ENCODE measurements around the gene ETV5. TPM values are rescaled to one million over a fixed set of nuclear protein-coding genes. Genes with fewer than 3 reads are reported as not detected.

Gene ETV5
- polyA plus RNA-seq, 1 experiment = 24.1 TPM

- Histone ChIP-seq H3K27me3 (ENCODE audit: control insufficient read depth, insufficient read depth, low read length) (no peaks in the 10 kb centered on the region), H3K4me3 (ENCODE audit: low read depth, low read length) (no peak overlapping the region), H3K36me3 (ENCODE audit: control insufficient read depth, insufficient read depth, low read length) (peaks cover 2% of the 10 kb centered on the region; the same call in 1 of the 2 replicates)
- ChIA-PET CTCF (no interaction called here), POLR2A (no interaction called here)
- DNase-seq (ENCODE audit: low read depth) = no peak
- TF ChIP-seq CTCF (IDR thresholded peaks at IDR 0.05; ENCODE audit: insufficient read depth, low read depth, low read length) = no peak
These were observed 3.3 kb downstream of the ETV5 start for GRCh38 chr3:186105543-186105942.

- no peak overlapping the region for H3K4me3 ChIP-seq (ENCODE audit: low read depth, low read length)
- ChIA-PET CTCF (interaction anchor here (0.6 kb wide), 1 partner anchor 1804 kb away, joined by 3 read pairs; no protein-coding TSS in a partner anchor), POLR2A (no interaction called here)
- H3K36me3 ChIP-seq (ENCODE audit: control insufficient read depth, insufficient read depth, low read length) = peaks cover 2% of the 10 kb centered on the region; the same call in 1 of the 2 replicates
- no peaks in the 10 kb centered on the region for H3K27me3 ChIP-seq (ENCODE audit: control insufficient read depth, insufficient read depth, low read length)
- no peak for DNase-seq (ENCODE audit: low read depth)
- TF ChIP-seq CTCF (IDR thresholded peaks at IDR 0.05; ENCODE audit: insufficient read depth, low read depth, low read length) = no peak
These were observed 6.2 kb downstream of the ETV5 start for GRCh38 chr3:186102687-186103086.

- POLR2A ChIA-PET = no interaction called here
- H3K4me3 ChIP-seq (ENCODE audit: low read depth, low read length) = no peak overlapping the region
- peaks cover 3% of the 10 kb centered on the region; the same call in 1 of the 2 replicates for H3K36me3 ChIP-seq (ENCODE audit: control insufficient read depth, insufficient read depth, low read length)
- TF ChIP-seq CTCF (IDR thresholded peaks at IDR 0.05; ENCODE audit: insufficient read depth, low read depth, low read length) = no peak
- DNase-seq (ENCODE audit: low read depth) = no peak
- H3K27me3 ChIP-seq (ENCODE audit: control insufficient read depth, insufficient read depth, low read length) = no peaks in the 10 kb centered on the region
- CTCF ChIA-PET = no interaction called here
These were observed 8.5 kb downstream of the ETV5 start for GRCh38 chr3:186100398-186100797.

- ChIA-PET CTCF (interaction anchor here (0.6 kb wide), 1 partner anchor 178 kb away, joined by 3 read pairs; no protein-coding TSS in a partner anchor), POLR2A (no interaction called here)
- Histone ChIP-seq H3K36me3 (ENCODE audit: control insufficient read depth, insufficient read depth, low read length) (peaks cover 3% of the 10 kb centered on the region; the same call in 1 of the 2 replicates), H3K4me3 (ENCODE audit: low read depth, low read length) (no peak overlapping the region), H3K27me3 (ENCODE audit: control insufficient read depth, insufficient read depth, low read length) (no peaks in the 10 kb centered on the region)
- DNase-seq (ENCODE audit: low read depth) = no peak
- TF ChIP-seq CTCF (IDR thresholded peaks at IDR 0.05; ENCODE audit: insufficient read depth, low read depth, low read length) = no peak
These were observed 9.7 kb downstream of the ETV5 start for GRCh38 chr3:186099178-186099577.

- Histone ChIP-seq H3K27me3 (ENCODE audit: control insufficient read depth, insufficient read depth, low read length) (no peaks in the 10 kb centered on the region), H3K36me3 (ENCODE audit: control insufficient read depth, insufficient read depth, low read length) (peaks cover 5% of the 10 kb centered on the region; the same call in 1 of the 2 replicates), H3K4me3 (ENCODE audit: low read depth, low read length) (no peak overlapping the region)
- ChIA-PET CTCF (interaction anchor here (0.6 kb wide), 1 partner anchor 178 kb away, joined by 3 read pairs; no protein-coding TSS in a partner anchor), POLR2A (no interaction called here)
- no peak for TF ChIP-seq CTCF (IDR thresholded peaks at IDR 0.05; ENCODE audit: insufficient read depth, low read depth, low read length)
- DNase-seq (ENCODE audit: low read depth) = no peak
These were observed 10.1 kb downstream of the ETV5 start for GRCh38 chr3:186098740-186099139.

Data from BJ (cell line).